HEK293T (cell line): ENCODE measurements around the gene OR5K2.

ENCODE experiments used
- CTCF ChIA-PET: fragments of 350-600 bp; formaldehyde crosslinking; extraction: SDS; loops from one replicate; lab custom pipeline; 2021; ENCODE audit warnings: antibody characterized with exemption, inconsistent platforms; lab: Yijun Ruan, JAX
- POLR2A ChIA-PET: fragments of 350-600 bp; formaldehyde crosslinking; extraction: SDS; loops from one replicate; lab custom pipeline; 2020; ENCODE audit warnings: antibody characterized with exemption, inconsistent platforms; lab: Yijun Ruan, JAX
- DNase-seq: peaks from one replicate; pipeline ENCODE4 v3.0.0; 2012; ENCODE audit warnings: mixed read lengths; ENCODE audit errors: extremely low spot score
- ARNT ChIP-seq: fragments of 450-650 bp; IDR thresholded peaks from 2 replicates; pipeline ENCODE4 v1.6.1; 2017; ENCODE audit warnings: mild to moderate bottlenecking
- BHLHE40 ChIP-seq: fragments of 450-650 bp; IDR thresholded peaks from 2 replicates; pipeline ENCODE4 v1.6.1; 2016; ENCODE audit warnings: mild to moderate bottlenecking, moderate library complexity, borderline replicate concordance
- CTBP1 ChIP-seq: fragments of 450-650 bp; IDR thresholded peaks from 2 replicates; pipeline ENCODE4 v1.6.1; 2016; ENCODE audit warnings: borderline replicate concordance
- ELF4 ChIP-seq: fragments of 450-650 bp; IDR thresholded peaks from 2 replicates; pipeline ENCODE4 v1.6.1; 2017; ENCODE audit warnings: antibody characterized with exemption
- FOXA1 ChIP-seq: fragments of 450-650 bp; IDR thresholded peaks from 2 replicates; pipeline ENCODE4 v1.6.1; 2016; ENCODE audit warnings: mild to moderate bottlenecking
- FOXK2 ChIP-seq: fragments of 450-650 bp; IDR thresholded peaks from 2 replicates; pipeline ENCODE4 v1.6.1; 2016; ENCODE audit warnings: mild to moderate bottlenecking
- FOXM1 ChIP-seq: fragments of 450-650 bp; IDR thresholded peaks from 2 replicates; pipeline ENCODE4 v1.6.1; 2017; ENCODE audit warnings: mild to moderate bottlenecking, borderline replicate concordance
- HDGF ChIP-seq: fragments of 450-650 bp; IDR thresholded peaks from 2 replicates; pipeline ENCODE4 v1.6.1; 2017; ENCODE audit warnings: antibody characterized with exemption, borderline replicate concordance
- L3MBTL2 ChIP-seq: fragments of 450-650 bp; conservative IDR thresholded peaks from 2 replicates; pipeline ENCODE4 v1.6.1; 2016; ENCODE audit warnings: mild to moderate bottlenecking
- LEF1 ChIP-seq: fragments of 450-650 bp; IDR thresholded peaks from 2 replicates; pipeline ENCODE4 v1.6.1; 2017; ENCODE audit warnings: mild to moderate bottlenecking, borderline replicate concordance
- NFRKB ChIP-seq: fragments of 450-650 bp; IDR thresholded peaks from 2 replicates; pipeline ENCODE4 v1.6.1; 2016; ENCODE audit warnings: mild to moderate bottlenecking, moderate library complexity
- PKNOX1 ChIP-seq: fragments of 450-650 bp; IDR thresholded peaks from 2 replicates; pipeline ENCODE4 v1.6.1; 2016
- SP1 ChIP-seq: fragments of 450-650 bp; IDR thresholded peaks from 2 replicates; pipeline ENCODE4 v1.6.1; 2017
- SUZ12 ChIP-seq: fragments of 450-650 bp; IDR thresholded peaks from 2 replicates; pipeline ENCODE4 v1.6.1; 2016; ENCODE audit warnings: mild to moderate bottlenecking
- TARDBP ChIP-seq: fragments of 450-650 bp; IDR thresholded peaks from 2 replicates; pipeline ENCODE4 v1.6.1; 2016
- ZNF384 ChIP-seq: fragments of 450-650 bp; IDR thresholded peaks from 2 replicates; pipeline ENCODE4 v1.6.1; 2016

The OR5K2 gene

GRCh38 chr3:98530676-98531075, 33.2 kb downstream of the OR5K2 start:
- ChIA-PET CTCF (no interaction called here), POLR2A (no interaction called here)
- no peak for DNase-seq
- TF ChIP-seq BHLHE40 (no peak), PKNOX1 (no peak), SP1 (no peak), HDGF (no peak), ELF4 (no peak), NFRKB (no peak)

- no peak for DNase-seq
- TF ChIP-seq NFRKB (no peak), FOXA1 (no peak)
- ChIA-PET CTCF (no interaction called here), POLR2A (no interaction called here)
Measured at GRCh38 chr3:98531622-98532274, 34.3 kb downstream of the OR5K2 start, which contains the start of gene GPR15. TSS of gene GPR15 (plus strand) at chr3:98531978. CDS start at chr3:98532034, 56 bp downstream.

- POLR2A ChIA-PET, result interaction anchor here (1.8 kb wide), 1 partner anchor 9 kb away, joined by 7 read pairs; the partner anchor contains the start of gene CLDND1
- no peak for DNase-seq
- TF ChIP-seq TARDBP (no peak), FOXK2 (no peak), SP1 (no peak), LEF1 (no peak), ZNF384 (no peak), HDGF (no peak), L3MBTL2 (no peak), BHLHE40 (no peak), FOXA1 (no peak), CTBP1 (no peak), NFRKB (no peak), FOXM1 (no peak), ELF4 (no peak)
- CTCF ChIA-PET, result no interaction called here
Measured at GRCh38 chr3:98532275-98532637, 34.8 kb downstream of the OR5K2 start.

- TF ChIP-seq FOXK2 (no peak), FOXM1 (no peak), SP1 (no peak), BHLHE40 (no peak), ZNF384 (no peak), HDGF (no peak), NFRKB (no peak), LEF1 (no peak), CTBP1 (no peak), TARDBP (no peak), PKNOX1 (no peak), ELF4 (no peak), FOXA1 (no peak), ARNT (no peak), SUZ12 (no peak), L3MBTL2 (no peak)
- POLR2A ChIA-PET, result interaction anchor here (1.8 kb wide), 1 partner anchor 10 kb away, joined by 7 read pairs; the partner anchor contains the start of gene CLDND1
- CTCF ChIA-PET, result no interaction called here
- DNase-seq, result no peak
Measured at GRCh38 chr3:98532709-98533571, 35.5 kb downstream of the OR5K2 start.

- ChIA-PET POLR2A (no interaction called here), CTCF (no interaction called here)
- no peak for DNase-seq
- no peak for TF ChIP-seq SP1
- TF ChIP-seq FOXM1, result no peak
- no peak for TF ChIP-seq FOXA1
- no peak for TF ChIP-seq BHLHE40
- TF ChIP-seq ZNF384, result no peak
- no peak for TF ChIP-seq NFRKB
- no peak for TF ChIP-seq ARNT
- TF ChIP-seq FOXK2, result no peak
- no peak for TF ChIP-seq TARDBP
- TF ChIP-seq SUZ12, result no peak
- no peak for TF ChIP-seq ELF4
- TF ChIP-seq CTBP1, result no peak
- TF ChIP-seq L3MBTL2, result no peak
- no peak for TF ChIP-seq HDGF
- no peak for TF ChIP-seq PKNOX1
- no peak for TF ChIP-seq LEF1
Measured at GRCh38 chr3:98534168-98534567, 36.7 kb downstream of the OR5K2 start.
